HUES64 (cell line): Measurements from ENCODE around the gene TMSB4X.
"Not testable (repeated sequence)": the region's sequence is repeated elsewhere in the genome, so short reads cannot be mapped to it uniquely, and the experiment has no call there.

Experiments
- H3K27ac ChIP-seq: 2 replicates; pipeline ENCODE4 v1.7.0; 2013; ENCODE audit warnings: low read depth, low read length, inconsistent platforms
- H3K27me3 ChIP-seq: 2 replicates; pipeline ENCODE4 v1.6.1; 2013; ENCODE audit warnings: mild to moderate bottlenecking, low read length; ENCODE audit not compliant: insufficient read depth
- H3K36me3 ChIP-seq: 2 replicates; pipeline ENCODE4 v1.6.1; 2013; ENCODE audit warnings: mild to moderate bottlenecking, low read length; ENCODE audit not compliant: insufficient read depth
- H3K4me1 ChIP-seq: 2 replicates; pipeline ENCODE4 v1.6.1; 2013; ENCODE audit warnings: mild to moderate bottlenecking, low read length, moderate library complexity; ENCODE audit not compliant: insufficient read depth
- H3K4me3 ChIP-seq: 2 replicates; pipeline ENCODE4 v1.5.1; 2013; ENCODE audit warnings: mild to moderate bottlenecking, low read length, moderate library complexity
- H3K9ac ChIP-seq: 2 replicates; pipeline ENCODE4 v1.6.1; 2013; ENCODE audit warnings: mild to moderate bottlenecking, low read depth, low read length
- H3K9me3 ChIP-seq: 2 replicates; pipeline ENCODE4 v1.6.1; 2013; ENCODE audit warnings: low read depth, low read length; ENCODE audit not compliant: insufficient read depth
- WGBS: fragments of 150-250, 120-280 bp; methylation state at CpG from one replicate; pipeline ENCODE4 v1.1.7; 2013; ENCODE audit warnings: missing lambda C conversion rate; 5-methylcytosine and 5-hydroxymethylcytosine counted together

TMSB4X gene

GRCh38 chrX:12978205-12979025 lies 3.5 kb downstream of the TMSB4X start:
- Histone ChIP-seq H3K4me1 (peaks cover 28% of the 10 kb centered on the region), H3K4me3 (peak overlapping the region; percentile 96), H3K9ac (peak overlapping the region; percentile 99; the same call in 1 of the 2 replicates), H3K27me3 (no peaks in the 10 kb centered on the region), H3K36me3 (peaks cover 14% of the 10 kb centered on the region), H3K9me3 (no peaks in the 10 kb centered on the region), H3K27ac (peak overlapping the region; percentile 66)
- 21% methylated on average over 10 of the region's 14 CpGs for WGBS

- H3K27ac ChIP-seq: peak overlapping the region; percentile 57
- WGBS: 81% methylated on average over 2 of the region's 4 CpGs
- H3K9me3 ChIP-seq: no peaks in the 10 kb centered on the region
- H3K4me3 ChIP-seq: no peak overlapping the region
- peak overlapping the region; percentile 99; the same call in 1 of the 2 replicates for H3K9ac ChIP-seq
- H3K4me1 ChIP-seq: peaks cover 21% of the 10 kb centered on the region
- H3K36me3 ChIP-seq: peaks cover 14% of the 10 kb centered on the region
- H3K27me3 ChIP-seq: no peaks in the 10 kb centered on the region
Measured at GRCh38 chrX:12979026-12979607, 4.2 kb downstream of the TMSB4X start.

GRCh38 chrX:12979616-12980015 lies 4.7 kb downstream of the TMSB4X start:
- 60% methylated on average over 4 of the region's 6 CpGs for WGBS
- Histone ChIP-seq H3K4me1 (peaks cover 18% of the 10 kb centered on the region), H3K27ac (no peak overlapping the region; the same call in 1 of the 2 replicates), H3K36me3 (peaks cover 14% of the 10 kb centered on the region), H3K27me3 (no peaks in the 10 kb centered on the region), H3K9me3 (no peaks in the 10 kb centered on the region), H3K4me3 (no peak overlapping the region), H3K9ac (no peak overlapping the region; the same call in 1 of the 2 replicates)

GRCh38 chrX:12980039-12980438 lies 5.1 kb downstream of the TMSB4X start:
- H3K4me3 ChIP-seq, H3K9ac ChIP-seq, H3K27ac ChIP-seq, H3K27me3 ChIP-seq, H3K9me3 ChIP-seq: not testable (repeated sequence)
- Histone ChIP-seq H3K36me3 (peaks cover 14% of the 10 kb centered on the region), H3K4me1 (peaks cover 18% of the 10 kb centered on the region)
- WGBS: 83% methylated on average over 9 of the region's 9 CpGs

GRCh38 chrX:12981880-12982279 lies 7.0 kb downstream of the TMSB4X start:
- no peak overlapping the region for H3K27ac ChIP-seq
- peaks cover 8% of the 10 kb centered on the region for H3K36me3 ChIP-seq
- no peaks in the 10 kb centered on the region for H3K9me3 ChIP-seq
- peaks cover 18% of the 10 kb centered on the region for H3K4me1 ChIP-seq
- no peaks in the 10 kb centered on the region for H3K27me3 ChIP-seq
- no peak overlapping the region for H3K9ac ChIP-seq
- H3K4me3 ChIP-seq: no peak overlapping the region
- WGBS: 97% methylated on average over 3 of the region's 3 CpGs

- Histone ChIP-seq H3K4me1 (no peaks in the 10 kb centered on the region), H3K4me3 (no peak overlapping the region), H3K27me3 (no peaks in the 10 kb centered on the region), H3K27ac (no peak overlapping the region), H3K36me3 (no peaks in the 10 kb centered on the region), H3K9ac (no peak overlapping the region), H3K9me3 (no peaks in the 10 kb centered on the region)
- 90% methylated on average over 5 of the region's 5 CpGs for WGBS
Measured at GRCh38 chrX:12984603-12985319, 9.9 kb downstream of the TMSB4X start.

- no peaks in the 10 kb centered on the region for H3K36me3 ChIP-seq
- no peaks in the 10 kb centered on the region for H3K27me3 ChIP-seq
- no peaks in the 10 kb centered on the region for H3K9me3 ChIP-seq
- WGBS: 100% methylated on average over 1 of the region's 1 CpG
- H3K4me1 ChIP-seq: no peaks in the 10 kb centered on the region
- no peak overlapping the region for H3K4me3 ChIP-seq
- no peak overlapping the region for H3K9ac ChIP-seq
- H3K27ac ChIP-seq: no peak overlapping the region
Measured at GRCh38 chrX:12985331-12985730, 10.4 kb downstream of the TMSB4X start.

- no peak overlapping the region for H3K9ac ChIP-seq
- no peaks in the 10 kb centered on the region for H3K9me3 ChIP-seq
- H3K27ac ChIP-seq: no peak overlapping the region
- no peak overlapping the region for H3K4me3 ChIP-seq
- H3K36me3 ChIP-seq: no peaks in the 10 kb centered on the region
- 91% methylated on average over 4 of the region's 4 CpGs for WGBS
- no peaks in the 10 kb centered on the region for H3K27me3 ChIP-seq
- no peaks in the 10 kb centered on the region for H3K4me1 ChIP-seq
Measured at GRCh38 chrX:12986164-12986779, 11.4 kb downstream of the TMSB4X start.

GRCh38 chrX:12986886-12987285 lies 12.0 kb downstream of the TMSB4X start:
- Histone ChIP-seq H3K36me3 (no peaks in the 10 kb centered on the region), H3K27me3 (no peaks in the 10 kb centered on the region), H3K9me3 (no peaks in the 10 kb centered on the region), H3K27ac (no peak overlapping the region), H3K4me3 (no peak overlapping the region), H3K9ac (no peak overlapping the region), H3K4me1 (no peaks in the 10 kb centered on the region)
- WGBS: 100% methylated on average over 2 of the region's 2 CpGs

- H3K27ac ChIP-seq: no peak overlapping the region
- no peaks in the 10 kb centered on the region for H3K36me3 ChIP-seq
- no peaks in the 10 kb centered on the region for H3K9me3 ChIP-seq
- no peak overlapping the region for H3K4me3 ChIP-seq
- H3K9ac ChIP-seq: no peak overlapping the region
- H3K4me1 ChIP-seq: no peaks in the 10 kb centered on the region
- 99% methylated on average over 6 of the region's 6 CpGs for WGBS
- no peaks in the 10 kb centered on the region for H3K27me3 ChIP-seq
Measured at GRCh38 chrX:12987340-12987739, 12.4 kb downstream of the TMSB4X start.
